ENCODE data around the gene ATG13.

DNA sequence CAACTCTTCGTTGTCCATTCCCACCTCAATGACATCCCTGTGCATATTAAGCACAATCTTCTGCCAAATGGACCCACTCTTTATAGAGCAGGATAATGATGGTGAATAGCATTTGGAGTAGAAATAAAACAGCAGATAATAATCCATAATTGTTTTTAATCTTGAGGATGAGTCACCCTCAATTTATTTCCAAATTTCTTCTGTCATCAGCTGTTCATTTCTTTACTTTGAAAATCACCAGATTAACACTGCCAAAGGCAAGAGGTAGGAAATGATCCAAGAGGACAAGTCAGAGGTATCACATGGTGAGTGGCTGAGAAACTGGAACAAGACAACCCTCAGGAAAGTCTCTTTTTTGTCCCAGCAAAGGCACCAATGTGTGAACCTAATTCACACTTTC is 16.2 kb upstream of the ATG13 start:
- TF ChIP-seq, protein P1, sequence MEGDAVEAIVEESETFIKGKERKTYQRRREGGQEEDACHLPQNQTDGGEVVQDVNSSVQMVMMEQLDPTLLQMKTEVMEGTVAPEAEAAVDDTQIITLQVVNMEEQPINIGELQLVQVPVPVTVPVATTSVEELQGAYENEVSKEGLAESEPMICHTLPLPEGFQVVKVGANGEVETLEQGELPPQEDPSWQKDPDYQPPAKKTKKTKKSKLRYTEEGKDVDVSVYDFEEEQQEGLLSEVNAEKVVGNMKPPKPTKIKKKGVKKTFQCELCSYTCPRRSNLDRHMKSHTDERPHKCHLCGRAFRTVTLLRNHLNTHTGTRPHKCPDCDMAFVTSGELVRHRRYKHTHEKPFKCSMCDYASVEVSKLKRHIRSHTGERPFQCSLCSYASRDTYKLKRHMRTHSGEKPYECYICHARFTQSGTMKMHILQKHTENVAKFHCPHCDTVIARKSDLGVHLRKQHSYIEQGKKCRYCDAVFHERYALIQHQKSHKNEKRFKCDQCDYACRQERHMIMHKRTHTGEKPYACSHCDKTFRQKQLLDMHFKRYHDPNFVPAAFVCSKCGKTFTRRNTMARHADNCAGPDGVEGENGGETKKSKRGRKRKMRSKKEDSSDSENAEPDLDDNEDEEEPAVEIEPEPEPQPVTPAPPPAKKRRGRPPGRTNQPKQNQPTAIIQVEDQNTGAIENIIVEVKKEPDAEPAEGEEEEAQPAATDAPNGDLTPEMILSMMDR (IDR thresholded peaks at IDR 0.05; ENCODE audit: low read length): no peak
- no peak for TF ChIP-seq EZH2 (optimal IDR thresholded peaks at IDR 0.05; ENCODE audit: low read depth, low read length)
- no peak for TF ChIP-seq EZH2phosphoT487 (IDR thresholded peaks at IDR 0.05; ENCODE audit: low read length)

All from MM.1S (cell line).